Myocyte (in vitro differentiated cells): ENCODE measurements around the gene EHD4. TPM values are rescaled to one million over a fixed set of nuclear protein-coding genes. Genes with fewer than 3 reads are reported as not detected.

ENCODE experiments used
- DNase-seq: peaks from one replicate; pipeline ENCODE4 v3.0.0-alpha.2; 2012; ENCODE audit warnings: low read depth
- total RNA-seq: library from RNA; depleted of rRNA; stranded (reverse); fragments of >200 nt; gene quantifications from 2 replicates; pipeline ENCODE4 v1.2.3, GENCODE V29; 2014

EHD4 gene
- total RNA-seq, 1 donor from 2014 or later, result 9.7 TPM

- no peak for DNase-seq
Observed at GRCh38 chr15:41937568-41937923, 34.8 kb downstream of the EHD4 start.

GRCh38 chr15:41936649-41937567 lies 35.4 kb downstream of the EHD4 start:
- DNase-seq, result no peak

GRCh38 chr15:41936155-41936554 lies 36.2 kb downstream of the EHD4 start:
- no peak for DNase-seq

- peak; percentile 81 for DNase-seq
Observed at GRCh38 chr15:41935566-41936020, 36.8 kb downstream of the EHD4 start.

- no peak for DNase-seq
Observed at GRCh38 chr15:41934843-41935242, 37.5 kb downstream of the EHD4 start.

GRCh38 chr15:41933771-41934170 lies 38.6 kb downstream of the EHD4 start:
- DNase-seq, result no peak

- no peak for DNase-seq
Observed at GRCh38 chr15:41933326-41933725, 39.0 kb downstream of the EHD4 start.

- DNase-seq, result no peak
Observed at GRCh38 chr15:41932511-41933289, 39.7 kb downstream of the EHD4 start.

GRCh38 chr15:41932101-41932500 lies 40.3 kb downstream of the EHD4 start:
- no peak for DNase-seq

GRCh38 chr15:41930867-41931222 lies 41.5 kb downstream of the EHD4 start:
- no peak for DNase-seq

- DNase-seq, result peak; percentile 92
Observed at GRCh38 chr15:41930221-41930866, 42.0 kb downstream of the EHD4 start.

- no peak for DNase-seq
Observed at GRCh38 chr15:41928637-41929620, 43.4 kb downstream of the EHD4 start.

- no peak for DNase-seq
Observed at GRCh38 chr15:41928100-41928499, 44.3 kb downstream of the EHD4 start.

- DNase-seq, result no peak
Observed at GRCh38 chr15:41927536-41927935, 44.8 kb downstream of the EHD4 start.

GRCh38 chr15:41926185-41927056 lies 45.9 kb downstream of the EHD4 start:
- no peak for DNase-seq

GRCh38 chr15:41925086-41925608 lies 47.2 kb downstream of the EHD4 start:
- no peak for DNase-seq

- no peak for DNase-seq
Observed at GRCh38 chr15:41923401-41923997, 48.9 kb downstream of the EHD4 start.

- DNase-seq, result no peak
Observed at GRCh38 chr15:41922353-41922752, 50.0 kb downstream of the EHD4 start.

- no peak for DNase-seq
Observed at GRCh38 chr15:41921639-41922038, 50.7 kb downstream of the EHD4 start.
